Measurements from ENCODE around the gene ZNF333. TPM values are rescaled to one million over a fixed set of nuclear protein-coding genes. Genes with fewer than 3 reads are reported as not detected.

The ZNF333 gene
- 10 to 100 TPM; 22.8 to 50.1 (median 26.0) TPM for total RNA-seq

DNA sequence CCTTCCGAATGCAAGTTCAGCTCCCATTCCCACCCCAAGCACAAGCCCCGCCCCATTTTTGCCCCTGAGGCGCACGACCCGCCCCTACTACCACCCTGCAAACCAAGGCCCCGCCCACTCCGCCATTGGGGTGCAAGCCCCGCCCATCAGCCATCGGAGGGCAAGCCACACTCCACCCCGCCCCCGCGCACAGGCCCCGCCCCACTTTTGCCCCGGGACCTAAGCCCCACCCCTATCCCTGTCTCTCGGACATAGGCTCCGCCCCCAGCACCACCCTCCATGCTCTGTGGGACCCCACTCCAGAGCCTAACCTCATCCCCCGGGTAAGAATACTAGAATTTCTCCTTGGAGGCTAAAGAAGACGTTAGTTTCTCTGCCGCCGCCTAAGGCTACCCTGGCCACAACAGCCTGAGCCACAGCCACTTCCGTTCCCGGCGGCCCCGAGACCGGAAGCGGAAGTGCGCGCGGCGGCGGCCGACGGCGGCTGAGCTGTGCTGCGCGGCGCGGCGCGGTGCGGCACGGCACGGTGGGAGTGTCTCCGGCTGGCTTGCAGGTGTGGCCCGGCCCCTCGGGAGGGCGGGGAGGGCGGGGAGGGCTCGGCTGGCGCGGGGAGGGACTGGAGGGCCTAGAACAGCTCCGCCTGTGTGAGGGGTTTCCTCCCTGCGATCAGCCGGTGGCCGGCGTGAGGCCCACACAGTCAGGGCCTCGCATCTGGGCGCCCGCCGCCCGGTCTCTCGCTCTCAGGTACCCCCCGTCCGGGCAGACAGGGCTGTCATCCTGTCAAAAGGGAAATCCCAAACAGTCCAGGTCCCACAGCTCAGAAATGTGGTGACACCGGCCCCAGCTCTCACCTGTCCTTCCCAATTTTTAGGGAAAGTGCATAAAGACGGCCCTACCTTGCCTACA, at the start of gene ZNF333:
Gene ZNF333 (plus strand): TSS at position 451 of the 906 bp plus-strand sequence. CDS start 3,444 bp downstream, outside the sequence.
- no peaks in the 10 kb centered on the region for H3K27me3 ChIP-seq
- WGBS, 2 donors = 1% methylated on average over 23 to 28 of the region's 66 CpGs
- peak; percentile 90 for DNase-seq
- TF ChIP-seq CTCF (IDR thresholded peaks at IDR 0.05) = no peak
- peak in 1 of 2 donors; percentile 69 for TF ChIP-seq POLR2A (IDR thresholded peaks at IDR 0.05)
- intact Hi-C loops (cut with DNase I) = no loop called here
- H3K4me3 ChIP-seq (replicated peaks in 1 of 3) = peak within 1 kb of the TSS; percentile 20 to 80 (median 65)
- H3K27ac ChIP-seq = peak within 1 kb of the TSS; percentile 95 to 97 (median 96)
- H3K4me1 ChIP-seq = peaks cover 0 to 23% of the 10 kb centered on the region in 2 donors
- peaks cover 0 to under 1% of the 10 kb centered on the region in 2 donors for H3K36me3 ChIP-seq
- H3K9me3 ChIP-seq = no peaks in the 10 kb centered on the region

GRCh38 chr19:14648506-14648905, 41.3 kb upstream of the ZNF333 start:
- intact Hi-C loops (cut with DNase I) = no loop called here
- Histone ChIP-seq H3K27me3 (no peaks in the 10 kb centered on the region), H3K4me3 (replicated peaks in 1 of 3) (no peak overlapping the region), H3K27ac (no peak overlapping the region), H3K9me3 (no peaks in the 10 kb centered on the region), H3K36me3 (no peaks in the 10 kb centered on the region), H3K4me1 (no peaks in the 10 kb centered on the region)
- TF ChIP-seq CTCF (IDR thresholded peaks at IDR 0.05) (no peak), POLR2A (IDR thresholded peaks at IDR 0.05) (no peak)
- WGBS, 2 donors = 85 to 92% methylated on average over 2 of the region's 2 CpGs
- DNase-seq = no peak

GRCh38 chr19:14649020-14649419, 40.8 kb upstream of the ZNF333 start:
- Histone ChIP-seq H3K4me3 (replicated peaks in 1 of 3) (no peak overlapping the region), H3K27me3 (no peaks in the 10 kb centered on the region), H3K4me1 (no peaks in the 10 kb centered on the region), H3K36me3 (no peaks in the 10 kb centered on the region), H3K27ac (no peak overlapping the region), H3K9me3 (no peaks in the 10 kb centered on the region)
- TF ChIP-seq POLR2A (IDR thresholded peaks at IDR 0.05) (no peak), CTCF (IDR thresholded peaks at IDR 0.05) (no peak)
- 68 to 78% methylated on average over 4 of the region's 4 CpGs for WGBS, 2 donors
- intact Hi-C loops (cut with DNase I) = no loop called here
- DNase-seq = no peak

DNA sequence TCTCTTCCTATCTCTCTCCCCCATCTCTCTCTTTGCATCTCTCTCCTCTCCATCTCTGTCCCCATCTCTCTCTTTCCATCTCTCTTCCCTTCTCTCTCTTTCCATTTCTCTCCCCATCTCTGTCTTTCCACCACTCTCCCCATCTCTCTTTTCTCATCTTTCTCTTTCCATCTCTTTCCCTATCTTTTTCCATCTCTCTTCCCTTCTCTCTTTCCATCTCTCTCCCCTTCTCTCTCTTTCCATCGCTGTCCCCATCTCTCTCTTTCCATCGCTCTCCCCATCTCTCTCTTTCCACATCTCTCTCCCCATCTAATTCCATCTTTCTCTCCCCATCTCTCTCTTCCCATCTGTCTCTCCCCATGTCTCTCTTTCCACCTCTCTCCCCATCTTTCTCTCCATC, 39.7 kb upstream of the ZNF333 start:
- intact Hi-C loops (cut with DNase I) = no loop called here
- no peaks in the 10 kb centered on the region for H3K9me3 ChIP-seq
- H3K4me3 ChIP-seq (replicated peaks in 1 of 3) = no peak overlapping the region
- H3K27me3 ChIP-seq = no peaks in the 10 kb centered on the region
- no peak overlapping the region for H3K27ac ChIP-seq
- WGBS, 2 donors = 60 to 83% methylated on average over 2 of the region's 2 CpGs
- no peak for TF ChIP-seq POLR2A (IDR thresholded peaks at IDR 0.05)
- TF ChIP-seq CTCF (IDR thresholded peaks at IDR 0.05) = no peak
- no peak for DNase-seq
- H3K4me1 ChIP-seq = no peaks in the 10 kb centered on the region
- H3K36me3 ChIP-seq = no peaks in the 10 kb centered on the region
